H1 (cell line): ENCODE data around the gene KLK10. TPM values are rescaled to one million over a fixed set of nuclear protein-coding genes. Genes with fewer than 3 reads are reported as not detected.

ENCODE experiments used
- FOSL1 ChIP-seq: IDR thresholded peaks from 2 replicates; pipeline ENCODE4 v1.6.1; 2011; ENCODE audit warnings: mild to moderate bottlenecking, low read depth, low read length, moderate library complexity; ENCODE audit not compliant: insufficient read depth
- JUN ChIP-seq: IDR thresholded peaks from 2 replicates; pipeline ENCODE4 v1.6.1; 2011; ENCODE audit warnings: low read depth, mild to moderate bottlenecking, improper control_type of control experiment, low read length
- polyA plus RNA-seq, 7 experiments: library from polyadenylated mRNA; depleted of rRNA in 3 of 7; stranded (reverse) in 5 of 7; unstranded in 2 of 7; fragments of >200 nt in 5 of 7; fragments of 200-250 nt in 2 of 7; gene quantifications; 1 replicate in 5 of 7; 2 replicates in 1 of 7; 4 replicates in 1 of 7; pipeline versions ENCODE4 v1.2.1 to v1.2.3, GENCODE V29; 2011 to 2013; ENCODE audit warnings: missing spikeins in 2 of 7, mixed read lengths in 2 of 7
- total RNA-seq: library from RNA; stranded (reverse); fragmentation: NEBNext Ultra II Directional; extraction: Animal tissue kit (Norgen Biotek cat#: 25700); gene quantifications from 2 replicates; pipeline ENCODE4 v1.2.1, GENCODE V29; 2021

The KLK10 gene
- total and polyA plus RNA-seq, 2 of the 8 experiments (the other 6 are each of a cell fraction or from before 2014, with no cell fraction given): 4.8 to 9.7 TPM

DNA sequence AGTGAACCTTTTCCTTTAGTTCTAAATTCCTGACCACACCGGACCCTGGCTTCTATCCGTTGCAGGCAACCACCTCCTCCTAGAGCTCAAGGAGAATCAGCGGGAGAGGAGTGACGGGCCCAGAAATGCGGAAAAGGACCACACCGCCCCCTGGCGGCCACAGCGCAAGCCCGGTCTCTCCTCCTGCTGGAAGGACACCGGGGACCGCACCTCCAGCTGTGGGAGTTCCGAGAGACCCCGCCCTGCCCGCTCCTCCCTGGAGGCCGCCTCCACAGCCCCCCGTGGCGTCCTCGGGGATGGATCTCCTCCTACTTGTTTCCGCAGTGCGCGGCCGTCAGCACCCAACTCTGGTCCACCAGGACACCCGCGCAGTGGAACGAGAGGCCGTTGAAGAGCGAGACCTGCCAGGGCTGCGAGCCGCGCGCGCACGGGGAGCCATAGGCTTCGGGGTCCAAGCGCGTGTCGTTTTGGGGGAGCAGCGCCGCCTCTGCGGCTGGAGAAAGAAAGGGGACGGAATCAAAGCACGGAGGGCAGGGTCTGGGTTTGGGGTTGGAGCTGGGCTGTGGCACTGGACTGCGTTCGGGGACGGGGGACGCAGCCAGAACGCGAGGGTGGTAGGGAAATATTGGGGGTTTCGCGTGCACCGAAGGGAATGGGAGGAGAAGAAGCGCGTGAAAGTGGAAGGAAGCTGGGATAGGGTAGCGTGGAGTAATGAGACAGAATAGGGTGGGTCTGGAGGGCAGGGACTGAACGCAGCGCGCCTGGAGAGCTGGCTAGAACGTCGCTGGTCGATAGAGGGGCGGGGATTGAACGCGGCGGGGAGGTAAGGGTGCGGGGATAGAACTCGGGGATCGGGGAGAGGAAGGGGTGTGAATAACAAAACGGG is 2.5 kb downstream of the KLK10 start (continued):
- TF ChIP-seq FOSL1: peak; percentile 66; the same call in 1 of the 2 replicates
- no peak for TF ChIP-seq JUN
- TF ChIP-seq, all 59 proteins: peak for 18
